Measurements from ENCODE around the gene WWTR1.

The WWTR1 gene

DNA sequence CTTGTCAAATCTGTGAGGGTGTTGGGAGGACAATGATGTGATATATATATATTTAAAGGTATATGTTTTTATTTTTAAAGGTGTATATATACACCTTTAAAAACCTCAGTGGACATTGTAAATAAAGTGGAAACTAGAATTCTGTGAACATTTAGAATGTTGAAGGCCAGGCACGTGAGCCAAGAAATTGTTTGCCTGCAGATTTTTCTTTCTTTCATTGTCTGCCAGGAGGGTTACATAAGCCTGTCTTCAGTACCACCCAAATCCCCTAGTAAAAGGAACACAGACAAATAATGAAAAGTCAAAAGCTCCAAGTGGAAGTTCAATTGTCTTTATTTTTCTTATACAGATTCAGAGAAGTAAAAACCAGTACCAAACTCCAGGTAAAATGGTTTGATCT lies 140.9 kb downstream of the WWTR1 start:
- TF ChIP-seq, protein P1, sequence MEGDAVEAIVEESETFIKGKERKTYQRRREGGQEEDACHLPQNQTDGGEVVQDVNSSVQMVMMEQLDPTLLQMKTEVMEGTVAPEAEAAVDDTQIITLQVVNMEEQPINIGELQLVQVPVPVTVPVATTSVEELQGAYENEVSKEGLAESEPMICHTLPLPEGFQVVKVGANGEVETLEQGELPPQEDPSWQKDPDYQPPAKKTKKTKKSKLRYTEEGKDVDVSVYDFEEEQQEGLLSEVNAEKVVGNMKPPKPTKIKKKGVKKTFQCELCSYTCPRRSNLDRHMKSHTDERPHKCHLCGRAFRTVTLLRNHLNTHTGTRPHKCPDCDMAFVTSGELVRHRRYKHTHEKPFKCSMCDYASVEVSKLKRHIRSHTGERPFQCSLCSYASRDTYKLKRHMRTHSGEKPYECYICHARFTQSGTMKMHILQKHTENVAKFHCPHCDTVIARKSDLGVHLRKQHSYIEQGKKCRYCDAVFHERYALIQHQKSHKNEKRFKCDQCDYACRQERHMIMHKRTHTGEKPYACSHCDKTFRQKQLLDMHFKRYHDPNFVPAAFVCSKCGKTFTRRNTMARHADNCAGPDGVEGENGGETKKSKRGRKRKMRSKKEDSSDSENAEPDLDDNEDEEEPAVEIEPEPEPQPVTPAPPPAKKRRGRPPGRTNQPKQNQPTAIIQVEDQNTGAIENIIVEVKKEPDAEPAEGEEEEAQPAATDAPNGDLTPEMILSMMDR (IDR thresholded peaks at IDR 0.05) = no peak

GRCh38 chr3:149515249-149515648 lies 142.6 kb downstream of the WWTR1 start:
- TF ChIP-seq, protein P1 (IDR thresholded peaks at IDR 0.05) = no peak

- TF ChIP-seq, protein P1 (IDR thresholded peaks at IDR 0.05) = no peak
Observed at GRCh38 chr3:149514471-149514870, 143.4 kb downstream of the WWTR1 start.

DNA sequence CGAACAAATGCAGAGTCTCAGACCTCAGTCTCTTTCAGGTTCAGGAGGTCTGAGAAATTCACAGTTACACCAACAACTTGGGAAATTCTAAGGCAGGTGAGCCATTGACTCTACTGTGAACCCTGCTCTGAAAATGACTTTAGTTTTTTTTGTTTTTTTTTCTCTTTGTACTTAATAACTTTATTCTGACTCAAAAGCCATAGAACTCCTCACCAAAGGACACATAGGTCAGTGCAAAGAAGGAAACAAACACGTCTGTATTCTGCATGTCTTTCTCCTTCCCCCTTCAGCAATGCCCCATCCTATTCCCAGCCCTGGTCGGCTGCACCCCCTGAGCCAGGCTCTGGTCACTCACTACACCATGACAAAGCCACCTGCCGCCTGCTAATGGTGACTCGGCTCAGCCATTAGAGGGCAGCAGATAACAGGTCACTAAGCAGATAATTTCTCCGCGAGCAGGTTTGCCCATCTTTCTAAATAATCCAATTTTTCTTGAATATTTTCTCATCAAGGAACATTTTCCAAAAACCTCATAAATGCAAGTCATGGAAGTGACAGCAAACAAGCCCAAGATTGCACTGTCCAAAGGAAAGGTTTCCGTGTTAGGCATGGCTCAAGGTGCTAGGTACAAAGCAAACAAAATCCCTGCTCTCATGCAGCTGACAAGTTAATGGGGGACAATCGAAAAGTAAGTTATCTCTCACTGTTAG lies 145.6 kb downstream of the WWTR1 start:
- TF ChIP-seq, protein P1 (IDR thresholded peaks at IDR 0.05) = peak; percentile 97

DNA sequence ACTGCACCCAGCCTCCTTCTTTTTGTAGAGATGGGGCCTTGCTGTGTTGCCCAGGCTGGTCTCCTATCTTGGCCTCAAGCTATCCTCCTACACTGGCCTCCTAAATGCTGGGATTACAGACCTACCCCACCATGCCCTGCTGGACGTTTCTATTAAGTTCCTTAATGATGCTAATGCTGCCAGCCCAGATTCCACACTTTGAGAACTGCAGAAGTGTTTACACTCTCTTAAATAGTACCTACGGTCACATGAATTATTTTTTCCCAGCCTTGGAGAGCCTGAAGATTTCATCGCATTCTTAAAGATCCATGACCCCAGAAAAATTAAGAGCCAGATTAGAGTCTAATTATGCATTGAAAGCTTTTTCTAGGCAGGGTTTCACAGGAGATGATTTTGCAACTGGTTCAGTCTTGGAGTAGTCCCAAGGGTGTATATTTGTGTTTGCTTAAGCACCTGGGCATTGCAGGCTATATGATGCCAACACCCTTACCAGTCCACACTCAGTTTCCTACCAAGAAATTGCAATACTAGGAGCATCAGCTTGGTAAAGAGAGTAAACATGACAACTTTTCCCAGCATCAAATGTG lies 146.7 kb downstream of the WWTR1 start:
- TF ChIP-seq, protein P1 (IDR thresholded peaks at IDR 0.05) = no peak

GRCh38 chr3:149510480-149510879 lies 147.3 kb downstream of the WWTR1 start:
- TF ChIP-seq, protein P1 (IDR thresholded peaks at IDR 0.05) = no peak

- TF ChIP-seq, protein P1 (IDR thresholded peaks at IDR 0.05) = no peak
Observed at GRCh38 chr3:149509526-149509925, 148.3 kb downstream of the WWTR1 start.
